Measurements from ENCODE around the gene OTUD3.

- TF ChIP-seq CTCF (IDR thresholded peaks at IDR 0.05) (no peak), POLR2A (IDR thresholded peaks at IDR 0.05) (no peak)
Observed at GRCh38 chr1:19837866-19838265, 44.3 kb upstream of the OTUD3 start.
